ENCODE data around the gene DPYD.

The DPYD gene

GRCh38 chr1:97781762-97782337 lies 139.0 kb downstream of the DPYD start:
- DNase-seq, result no peak

GRCh38 chr1:97780884-97781283 lies 139.9 kb downstream of the DPYD start:
- DNase-seq, result no peak

- DNase-seq, result no peak
Measured at GRCh38 chr1:97778718-97779117, 142.1 kb downstream of the DPYD start.

- no peak for DNase-seq
Measured at GRCh38 chr1:97770376-97770775, 150.5 kb downstream of the DPYD start.

GRCh38 chr1:97767381-97767780 lies 153.5 kb downstream of the DPYD start:
- no peak for DNase-seq

- no peak for DNase-seq
Measured at GRCh38 chr1:97764991-97765390, 155.8 kb downstream of the DPYD start.

- DNase-seq, result no peak
Measured at GRCh38 chr1:97761637-97762036, 159.2 kb downstream of the DPYD start.

GRCh38 chr1:97759078-97759477 lies 161.8 kb downstream of the DPYD start:
- DNase-seq, result no peak

GRCh38 chr1:97758541-97759057 lies 162.2 kb downstream of the DPYD start:
- DNase-seq, result no peak

GRCh38 chr1:97745912-97746311 lies 174.9 kb downstream of the DPYD start:
- DNase-seq, result no peak

GRCh38 chr1:97744977-97745376 lies 175.9 kb downstream of the DPYD start:
- DNase-seq, result no peak

GRCh38 chr1:97743129-97743528 lies 177.7 kb downstream of the DPYD start:
- DNase-seq, result no peak

GRCh38 chr1:97740891-97741290 lies 179.9 kb downstream of the DPYD start:
- DNase-seq, result no peak

GRCh38 chr1:97739596-97740103 lies 181.2 kb downstream of the DPYD start:
- DNase-seq, result no peak

GRCh38 chr1:97738270-97738669 lies 182.6 kb downstream of the DPYD start:
- no peak for DNase-seq

GRCh38 chr1:97730271-97730670 lies 190.6 kb downstream of the DPYD start:
- DNase-seq, result no peak

- no peak for DNase-seq
Measured at GRCh38 chr1:97728436-97728835, 192.4 kb downstream of the DPYD start.

GRCh38 chr1:97727029-97727428 lies 193.8 kb downstream of the DPYD start:
- no peak for DNase-seq

- no peak for DNase-seq
Measured at GRCh38 chr1:97726386-97726785, 194.4 kb downstream of the DPYD start.

GRCh38 chr1:97721221-97721620 lies 199.6 kb downstream of the DPYD start:
- DNase-seq, result no peak

GRCh38 chr1:97712980-97713379 lies 207.9 kb downstream of the DPYD start:
- DNase-seq, result no peak

- DNase-seq, result no peak
Measured at GRCh38 chr1:97711858-97712257, 209.0 kb downstream of the DPYD start.

- DNase-seq, result no peak
Measured at GRCh38 chr1:97693601-97694000, 227.2 kb downstream of the DPYD start.

- DNase-seq, result no peak
Measured at GRCh38 chr1:97691325-97691724, 229.5 kb downstream of the DPYD start.

GRCh38 chr1:97685360-97685759 lies 235.5 kb downstream of the DPYD start:
- DNase-seq, result no peak

Data from activated effector memory CD4-positive, alpha-beta T cell treated with anti-CD3 and anti-CD28 coated beads, Interleukin-2, amount 50 U/mL, for 16 hours (primary cell).